Hematopoietic multipotent progenitor cell treated with erythropoietin and hydrocortisone succinate and interleukin-3 and kit ligand, for 6 days (in vitro differentiated cells): ENCODE data around the gene TMCO4.

Experiments
- DNase-seq: peaks from one replicate; pipeline ENCODE4 v3.0.0-alpha.2; 2015

The TMCO4 gene

GRCh38 chr1:19682901-19683300, 116.8 kb downstream of the TMCO4 start:
- DNase-seq: no peak

- DNase-seq: no peak
These were observed 117.5 kb downstream of the TMCO4 start for GRCh38 chr1:19682257-19682656.

- DNase-seq: no peak
These were observed 119.1 kb downstream of the TMCO4 start for GRCh38 chr1:19680644-19681043.

- DNase-seq: no peak
These were observed 120.0 kb downstream of the TMCO4 start for GRCh38 chr1:19679691-19680090.

GRCh38 chr1:19678931-19679453, 120.7 kb downstream of the TMCO4 start:
- no peak for DNase-seq

- DNase-seq: no peak
These were observed 121.2 kb downstream of the TMCO4 start for GRCh38 chr1:19678493-19678892.

GRCh38 chr1:19676438-19676922, 123.2 kb downstream of the TMCO4 start:
- peak; percentile 82 for DNase-seq

GRCh38 chr1:19675797-19676196, 123.9 kb downstream of the TMCO4 start:
- DNase-seq: no peak

GRCh38 chr1:19672237-19672636, 127.5 kb downstream of the TMCO4 start:
- no peak for DNase-seq

GRCh38 chr1:19670787-19671186, 128.9 kb downstream of the TMCO4 start:
- no peak for DNase-seq

GRCh38 chr1:19668888-19669287, 130.8 kb downstream of the TMCO4 start:
- no peak for DNase-seq

- DNase-seq: no peak
These were observed 133.9 kb downstream of the TMCO4 start for GRCh38 chr1:19665496-19666465.

GRCh38 chr1:19665186-19665495, 134.6 kb downstream of the TMCO4 start:
- no peak for DNase-seq

GRCh38 chr1:19664453-19665185, 135.1 kb downstream of the TMCO4 start, which contains the start of gene HTR6:
HTR6 (plus strand) TSS chr1:19664875; CDS start chr1:19665754, 879 bp downstream.
- DNase-seq: no peak

GRCh38 chr1:19662313-19662712, 137.4 kb downstream of the TMCO4 start:
- no peak for DNase-seq

- peak; percentile 74 for DNase-seq
These were observed 137.9 kb downstream of the TMCO4 start for GRCh38 chr1:19661721-19662228.

- DNase-seq: no peak
These were observed 141.5 kb downstream of the TMCO4 start for GRCh38 chr1:19658186-19658585.

- no peak for DNase-seq
These were observed 142.2 kb downstream of the TMCO4 start for GRCh38 chr1:19657511-19657910.

GRCh38 chr1:19656780-19657466, 142.8 kb downstream of the TMCO4 start:
- DNase-seq: no peak

- no peak for DNase-seq
These were observed 143.5 kb downstream of the TMCO4 start for GRCh38 chr1:19656134-19656779.

GRCh38 chr1:19655718-19656080, 144.0 kb downstream of the TMCO4 start:
- DNase-seq: no peak
